ENCODE measurements around the gene FGB. TPM values are rescaled to one million over a fixed set of nuclear protein-coding genes. Genes with fewer than 3 reads are reported as not detected.

The FGB gene
- total RNA-seq, 2 donors from 2014 or later = not detected

DNA sequence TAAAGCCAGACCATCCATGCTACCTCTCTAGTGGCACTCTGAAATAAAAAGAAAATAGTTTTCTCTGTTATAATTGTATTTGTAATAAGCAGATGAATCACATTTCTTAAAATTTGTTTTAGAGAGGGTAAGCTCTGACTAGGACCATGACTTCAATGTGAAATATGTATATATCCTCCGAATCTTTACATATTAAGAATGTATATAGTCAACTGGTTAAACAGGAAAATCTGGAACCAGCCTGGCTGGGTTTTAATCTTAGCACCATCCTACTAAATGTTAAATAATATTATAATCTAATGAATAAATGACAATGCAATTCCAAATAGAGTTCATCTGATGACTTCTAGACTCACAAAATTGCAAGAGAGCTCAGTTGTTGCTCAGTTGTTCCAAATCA, 1.5 kb downstream of the FGB start:
- DNase-seq (no peak), ATAC-seq (no peak)
- H3K27ac ChIP-seq = no peak overlapping the region
- H3K4me1 ChIP-seq = peaks cover 7% of the 10 kb centered on the region
- H3K9me3 ChIP-seq = no peaks in the 10 kb centered on the region
- no peaks in the 10 kb centered on the region for H3K36me3 ChIP-seq (replicated peaks in 1 of 2; ENCODE audit: insufficient read depth in 1 of 2, low read depth in 2 of 2)
- no peak for TF ChIP-seq POLR2A (IDR thresholded peaks at IDR 0.05)
- no peaks in the 10 kb centered on the region for H3K27me3 ChIP-seq
- intact Hi-C loops (cut with DNase I) = no loop called here
- 77 to 97% methylated on average over 1 of the region's 1 CpG for WGBS, 2 donors
- H3K4me3 ChIP-seq = no peak overlapping the region

DNA sequence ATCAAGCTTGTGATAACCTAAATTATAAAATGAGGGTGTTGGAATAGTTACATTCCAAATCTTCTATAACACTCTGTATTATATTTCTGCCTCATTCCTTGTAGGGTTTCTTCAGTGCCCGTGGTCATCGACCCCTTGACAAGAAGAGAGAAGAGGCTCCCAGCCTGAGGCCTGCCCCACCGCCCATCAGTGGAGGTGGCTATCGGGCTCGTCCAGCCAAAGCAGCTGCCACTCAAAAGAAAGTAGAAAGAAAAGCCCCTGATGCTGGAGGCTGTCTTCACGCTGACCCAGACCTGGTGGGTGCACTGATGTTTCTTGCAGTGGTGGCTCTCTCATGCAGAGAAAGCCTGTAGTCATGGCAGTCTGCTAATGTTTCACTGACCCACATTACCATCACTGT, 2.9 kb downstream of the FGB start:
- H3K36me3 ChIP-seq (replicated peaks in 1 of 2; ENCODE audit: insufficient read depth in 1 of 2, low read depth in 2 of 2) = no peaks in the 10 kb centered on the region
- no peaks in the 10 kb centered on the region for H3K9me3 ChIP-seq
- H3K4me1 ChIP-seq = no peaks in the 10 kb centered on the region
- no peaks in the 10 kb centered on the region for H3K27me3 ChIP-seq
- no peak for ATAC-seq
- H3K27ac ChIP-seq = no peak overlapping the region
- no peak overlapping the region for H3K4me3 ChIP-seq
- 74 to 90% methylated on average over 6 of the region's 6 CpGs for WGBS, 2 donors
- intact Hi-C loops (cut with DNase I) = no loop called here
- no peak for DNase-seq
- TF ChIP-seq, protein P1, sequence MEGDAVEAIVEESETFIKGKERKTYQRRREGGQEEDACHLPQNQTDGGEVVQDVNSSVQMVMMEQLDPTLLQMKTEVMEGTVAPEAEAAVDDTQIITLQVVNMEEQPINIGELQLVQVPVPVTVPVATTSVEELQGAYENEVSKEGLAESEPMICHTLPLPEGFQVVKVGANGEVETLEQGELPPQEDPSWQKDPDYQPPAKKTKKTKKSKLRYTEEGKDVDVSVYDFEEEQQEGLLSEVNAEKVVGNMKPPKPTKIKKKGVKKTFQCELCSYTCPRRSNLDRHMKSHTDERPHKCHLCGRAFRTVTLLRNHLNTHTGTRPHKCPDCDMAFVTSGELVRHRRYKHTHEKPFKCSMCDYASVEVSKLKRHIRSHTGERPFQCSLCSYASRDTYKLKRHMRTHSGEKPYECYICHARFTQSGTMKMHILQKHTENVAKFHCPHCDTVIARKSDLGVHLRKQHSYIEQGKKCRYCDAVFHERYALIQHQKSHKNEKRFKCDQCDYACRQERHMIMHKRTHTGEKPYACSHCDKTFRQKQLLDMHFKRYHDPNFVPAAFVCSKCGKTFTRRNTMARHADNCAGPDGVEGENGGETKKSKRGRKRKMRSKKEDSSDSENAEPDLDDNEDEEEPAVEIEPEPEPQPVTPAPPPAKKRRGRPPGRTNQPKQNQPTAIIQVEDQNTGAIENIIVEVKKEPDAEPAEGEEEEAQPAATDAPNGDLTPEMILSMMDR (IDR thresholded peaks at IDR 0.05) = no peak
- no peak for TF ChIP-seq POLR2A (IDR thresholded peaks at IDR 0.05)

DNA sequence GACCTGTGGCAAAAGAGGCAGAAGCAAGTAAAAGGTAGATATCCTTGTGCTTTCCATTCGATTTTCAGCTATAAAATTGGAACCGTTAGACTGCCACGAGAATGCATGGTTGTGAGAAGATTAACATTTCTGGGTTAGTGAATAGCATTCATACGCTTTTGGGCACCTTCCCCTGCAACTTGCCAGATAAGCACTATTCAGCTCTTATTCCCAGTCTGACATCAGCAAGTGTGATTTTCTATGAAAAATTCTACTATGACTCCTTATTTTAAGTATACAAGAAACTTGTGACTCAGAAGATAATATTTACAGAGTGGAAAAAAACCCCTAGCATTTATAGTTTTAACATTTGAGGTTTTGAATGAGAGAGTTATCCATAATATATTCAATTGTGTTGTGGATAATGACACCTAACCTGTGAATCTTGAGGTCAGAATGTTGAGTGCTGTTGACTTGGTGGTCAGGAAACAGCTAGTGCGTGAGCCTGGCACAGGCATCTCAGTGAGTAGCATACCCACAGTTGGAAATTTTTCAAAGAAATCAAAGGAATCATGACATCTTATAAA, 3.9 kb downstream of the FGB start:
- Histone ChIP-seq H3K9me3 (no peaks in the 10 kb centered on the region), H3K27ac (no peak overlapping the region), H3K4me3 (no peak overlapping the region), H3K27me3 (no peaks in the 10 kb centered on the region), H3K4me1 (no peaks in the 10 kb centered on the region), H3K36me3 (replicated peaks in 1 of 2; ENCODE audit: insufficient read depth in 1 of 2, low read depth in 2 of 2) (no peaks in the 10 kb centered on the region)
- intact Hi-C loops (cut with DNase I) = no loop called here
- no peak for DNase-seq
- TF ChIP-seq, protein P1 (IDR thresholded peaks at IDR 0.05) = no peak
- TF ChIP-seq POLR2A (IDR thresholded peaks at IDR 0.05) = no peak
- WGBS, 2 donors = 61 to 74% methylated on average over 5 of the region's 5 CpGs
- ATAC-seq = no peak

DNA sequence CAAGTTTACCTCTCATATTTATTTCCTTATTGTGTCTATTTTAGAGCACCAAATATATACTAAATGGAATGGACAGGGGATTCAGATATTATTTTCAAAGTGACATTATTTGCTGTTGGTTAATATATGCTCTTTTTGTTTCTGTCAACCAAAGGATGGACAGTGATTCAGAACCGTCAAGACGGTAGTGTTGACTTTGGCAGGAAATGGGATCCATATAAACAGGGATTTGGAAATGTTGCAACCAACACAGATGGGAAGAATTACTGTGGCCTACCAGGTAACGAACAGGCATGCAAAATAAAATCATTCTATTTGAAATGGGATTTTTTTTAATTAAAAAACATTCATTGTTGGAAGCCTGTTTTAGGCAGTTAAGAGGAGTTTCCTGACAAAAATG, 6.2 kb downstream of the FGB start:
- DNase-seq = no peak

DNA sequence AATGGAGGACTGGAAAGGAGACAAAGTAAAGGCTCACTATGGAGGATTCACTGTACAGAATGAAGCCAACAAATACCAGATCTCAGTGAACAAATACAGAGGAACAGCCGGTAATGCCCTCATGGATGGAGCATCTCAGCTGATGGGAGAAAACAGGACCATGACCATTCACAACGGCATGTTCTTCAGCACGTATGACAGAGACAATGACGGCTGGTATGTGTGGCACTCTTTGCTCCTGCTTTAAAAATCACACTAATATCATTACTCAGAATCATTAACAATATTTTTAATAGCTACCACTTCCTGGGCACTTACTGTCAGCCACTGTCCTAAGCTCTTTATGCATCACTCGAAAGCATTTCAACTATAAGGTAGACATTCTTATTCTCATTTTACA, 6.8 kb downstream of the FGB start:
- TF ChIP-seq, protein P1 (IDR thresholded peaks at IDR 0.05) = no peak
- TF ChIP-seq POLR2A (IDR thresholded peaks at IDR 0.05) = no peak
- H3K27ac ChIP-seq = no peak overlapping the region
- no peak for DNase-seq
- no peaks in the 10 kb centered on the region for H3K36me3 ChIP-seq (replicated peaks in 1 of 2; ENCODE audit: insufficient read depth in 1 of 2, low read depth in 2 of 2)
- 68 to 83% methylated on average over 5 of the region's 5 CpGs for WGBS, 2 donors
- H3K4me1 ChIP-seq = no peaks in the 10 kb centered on the region
- intact Hi-C loops (cut with DNase I) = no loop called here
- no peak for ATAC-seq
- no peak overlapping the region for H3K4me3 ChIP-seq
- H3K9me3 ChIP-seq = no peaks in the 10 kb centered on the region
- no peaks in the 10 kb centered on the region for H3K27me3 ChIP-seq

More for the DNA sequence above, 6.2 kb downstream of the FGB start:
- WGBS, 2 donors = 38 to 40% methylated on average over 3 of the region's 3 CpGs
- ATAC-seq = no peak
- H3K9me3 ChIP-seq = no peaks in the 10 kb centered on the region
- no peaks in the 10 kb centered on the region for H3K4me1 ChIP-seq
- no peak overlapping the region for H3K27ac ChIP-seq
- H3K27me3 ChIP-seq = no peaks in the 10 kb centered on the region
- no peak overlapping the region for H3K4me3 ChIP-seq
- H3K36me3 ChIP-seq (replicated peaks in 1 of 2; ENCODE audit: insufficient read depth in 1 of 2, low read depth in 2 of 2) = no peaks in the 10 kb centered on the region
- intact Hi-C loops (cut with DNase I) = no loop called here
- TF ChIP-seq, protein P1 (IDR thresholded peaks at IDR 0.05) = no peak
- TF ChIP-seq POLR2A (IDR thresholded peaks at IDR 0.05) = no peak
